Ovary (tissue), 9 donors: ENCODE results near the gene TAF8. TPM values are rescaled to one million over a fixed set of nuclear protein-coding genes. Genes with fewer than 3 reads are reported as not detected.

Source experiments
- DNase-seq, 5 donors: peaks; one replicate each; pipeline ENCODE4 v3.0.0-alpha.2; 2019 to 2020
- H3K27ac ChIP-seq, 2 donors: fragments of 200-600 bp; one replicate each; pipeline versions ENCODE4 v1.5.1 to v1.8.0; 2019 to 2022
- H3K27me3 ChIP-seq: fragments of 200-600 bp; one replicate; pipeline ENCODE4 v1.8.0; 2022
- H3K36me3 ChIP-seq: fragments of 200-600 bp; sonication (generic); one replicate; pipeline ENCODE4 v1.5.1; 2019
- H3K4me1 ChIP-seq: one replicate; pipeline ENCODE4 v1.8.1; 2013; ENCODE audit warnings: mild to moderate bottlenecking, moderate library complexity; ENCODE audit not compliant: insufficient read depth
- H3K4me3 ChIP-seq: fragments of 200-600 bp; sonication (generic); one replicate; pipeline ENCODE4 v1.5.1; 2017
- H3K9me3 ChIP-seq, 2 donors: fragments of 200-600 bp in 1 of 2; sonication (generic) in 1 of 2; one replicate each; pipeline versions ENCODE4 v1.5.1 to v1.8.1; 2013 to 2019; ENCODE audit warnings: mild to moderate bottlenecking in 1 of 2, moderate library complexity in 1 of 2
- EP300 ChIP-seq: sonication (generic); formaldehyde crosslinking; IDR thresholded peaks from one replicate; pipeline ENCODE4 v1.6.1; 2017; ENCODE audit warnings: antibody characterized with exemption
- POLR2A ChIP-seq: fragments of 450-650 bp; IDR thresholded peaks from one replicate; pipeline ENCODE4 v1.6.1; 2017; ENCODE audit warnings: antibody characterized with exemption, mild to moderate bottlenecking, moderate library complexity
- WGBS, 3 donors: extraction: QIAGEN DNeasy Blood & Tissue Kit in 1 of 3; methylation state at CpG; one replicate each; pipeline versions ENCODE4 v1.1.5 to v1.1.7; 2013 to 2017; 5-methylcytosine and 5-hydroxymethylcytosine counted together
- intact Hi-C, 4 donors: fragments of 100-400 bp; cut with DNase I; formaldehyde crosslinking; loops; one replicate each; pipeline versions ENCODE4 v1.11.0 to v1.15.1; 2022 to 2023
- polyA plus RNA-seq, 2 donors: library from polyadenylated mRNA; stranded (reverse); fragments of 200-250 nt in 1 of 2; fragments of 350-450 nt in 1 of 2; fragmentation: Illumina TruSeq in 1 of 2; extraction: RNeasy Lipid Tissue Mini Kit (QIAGEN cat#74804) in 1 of 2; gene quantifications; one replicate each; pipeline ENCODE4 v1.2.3, GENCODE V29; 2013 to 2014
- total RNA-seq, 7 donors: library from RNA; depleted of rRNA in 2 of 7; stranded (reverse); fragments of >200 nt in 2 of 7; fragmentation: NEBNext Ultra II Directional in 3 of 7; extraction: Animal tissue kit (Norgen Biotek cat#: 25700) in 3 of 7; gene quantifications; one replicate each; pipeline versions ENCODE4 v1.1.0 to v1.2.4, GENCODE V29; 2016 to 2023
- TF ChIP-seq, protein P1 (sequence below), 3 donors: fragments of 450-650 bp in 2 of 3; fragments of 200-600 bp in 1 of 3; IDR thresholded peaks; one replicate each; pipeline versions ENCODE4 v1.5.1 to v1.8.0; 2016 to 2022; ENCODE audit warnings: antibody characterized with exemption in 3 of 3, mild to moderate bottlenecking in 1 of 3
- donor health status: DM: no; HTN: no; CAD: no; lungs with moderate emphysema.
- donor health status: DM: no; HTN: no; CAD: no.
- donor health status: Bipolar disorder and iron deficiency.
- donor health status: DM: yes; HTN: yes; CAD: no.
- donor health status: DM: no; HTN: no; CAD: no.
- donor health status: DM: yes; HTN: yes; CAD: no.

Gene TAF8
- total and polyA plus RNA-seq, 9 donors, result 9.2 to 21.3 (median 12.9) TPM

DNA sequence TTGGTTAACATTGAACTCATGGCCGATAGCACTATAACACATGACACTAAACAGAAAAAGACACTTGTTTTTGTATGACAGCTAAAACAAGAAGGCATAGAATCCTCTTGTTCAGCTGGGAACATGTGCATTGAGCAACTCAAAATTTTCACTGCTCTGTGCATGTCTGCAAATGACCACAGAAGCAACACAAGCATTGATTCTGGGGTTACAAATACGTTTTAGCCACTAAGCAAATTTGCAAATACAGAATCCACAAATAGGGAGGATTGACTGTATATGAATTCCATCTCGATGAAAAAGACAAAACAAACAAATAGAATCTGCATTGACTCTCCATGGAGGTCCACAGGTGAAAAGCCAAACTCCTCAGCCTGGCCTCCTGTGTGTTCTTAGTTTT lies 60.4 kb downstream of the TAF8 start:
- H3K4me1 ChIP-seq, result no peaks in the 10 kb centered on the region
- no peaks in the 10 kb centered on the region for H3K36me3 ChIP-seq
- no peak for DNase-seq
- H3K27me3 ChIP-seq, result no peaks in the 10 kb centered on the region
- TF ChIP-seq EP300, result no peak
- TF ChIP-seq, protein P1, sequence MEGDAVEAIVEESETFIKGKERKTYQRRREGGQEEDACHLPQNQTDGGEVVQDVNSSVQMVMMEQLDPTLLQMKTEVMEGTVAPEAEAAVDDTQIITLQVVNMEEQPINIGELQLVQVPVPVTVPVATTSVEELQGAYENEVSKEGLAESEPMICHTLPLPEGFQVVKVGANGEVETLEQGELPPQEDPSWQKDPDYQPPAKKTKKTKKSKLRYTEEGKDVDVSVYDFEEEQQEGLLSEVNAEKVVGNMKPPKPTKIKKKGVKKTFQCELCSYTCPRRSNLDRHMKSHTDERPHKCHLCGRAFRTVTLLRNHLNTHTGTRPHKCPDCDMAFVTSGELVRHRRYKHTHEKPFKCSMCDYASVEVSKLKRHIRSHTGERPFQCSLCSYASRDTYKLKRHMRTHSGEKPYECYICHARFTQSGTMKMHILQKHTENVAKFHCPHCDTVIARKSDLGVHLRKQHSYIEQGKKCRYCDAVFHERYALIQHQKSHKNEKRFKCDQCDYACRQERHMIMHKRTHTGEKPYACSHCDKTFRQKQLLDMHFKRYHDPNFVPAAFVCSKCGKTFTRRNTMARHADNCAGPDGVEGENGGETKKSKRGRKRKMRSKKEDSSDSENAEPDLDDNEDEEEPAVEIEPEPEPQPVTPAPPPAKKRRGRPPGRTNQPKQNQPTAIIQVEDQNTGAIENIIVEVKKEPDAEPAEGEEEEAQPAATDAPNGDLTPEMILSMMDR (IDR thresholded peaks at IDR 0.05), result no peak
- no peak for TF ChIP-seq POLR2A
- H3K27ac ChIP-seq, result no peak overlapping the region
- H3K9me3 ChIP-seq, result no peaks in the 10 kb centered on the region
- no peak overlapping the region for H3K4me3 ChIP-seq
- 71 to 83% (median 76%) methylated on average over 3 of the region's 3 CpGs for WGBS, 3 donors
- intact Hi-C loops, result no loop called here

DNA sequence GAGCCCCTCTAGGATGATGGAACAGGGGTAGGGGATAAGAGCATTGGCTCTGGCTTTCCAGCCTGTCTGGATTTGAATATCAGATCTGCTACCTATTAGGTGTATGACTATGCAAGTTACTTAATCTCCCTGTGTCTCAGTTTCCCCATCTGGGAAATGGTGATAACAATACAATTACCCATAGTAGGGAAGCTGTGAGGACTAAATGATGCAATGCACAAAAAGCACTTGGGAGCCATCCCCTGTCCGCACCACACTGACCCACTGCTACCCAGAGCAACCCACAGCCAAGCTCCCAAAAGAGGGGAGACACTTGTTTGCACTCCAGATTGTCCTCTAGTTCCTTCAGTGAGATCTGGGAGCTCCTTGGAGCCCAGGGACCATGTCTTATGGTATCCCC lies 62.0 kb downstream of the TAF8 start:
- Histone ChIP-seq H3K27me3 (no peaks in the 10 kb centered on the region), H3K4me3 (no peak overlapping the region), H3K27ac (no peak overlapping the region), H3K36me3 (no peaks in the 10 kb centered on the region), H3K4me1 (no peaks in the 10 kb centered on the region), H3K9me3 (no peaks in the 10 kb centered on the region)
- TF ChIP-seq POLR2A, result no peak
- TF ChIP-seq, protein P1 (IDR thresholded peaks at IDR 0.05), result no peak
- no peak for TF ChIP-seq EP300
- WGBS, 3 donors, result 91 to 93% (median 92%) methylated on average over 1 of the region's 1 CpG
- intact Hi-C loops, result no loop called here
- no peak for DNase-seq

DNA sequence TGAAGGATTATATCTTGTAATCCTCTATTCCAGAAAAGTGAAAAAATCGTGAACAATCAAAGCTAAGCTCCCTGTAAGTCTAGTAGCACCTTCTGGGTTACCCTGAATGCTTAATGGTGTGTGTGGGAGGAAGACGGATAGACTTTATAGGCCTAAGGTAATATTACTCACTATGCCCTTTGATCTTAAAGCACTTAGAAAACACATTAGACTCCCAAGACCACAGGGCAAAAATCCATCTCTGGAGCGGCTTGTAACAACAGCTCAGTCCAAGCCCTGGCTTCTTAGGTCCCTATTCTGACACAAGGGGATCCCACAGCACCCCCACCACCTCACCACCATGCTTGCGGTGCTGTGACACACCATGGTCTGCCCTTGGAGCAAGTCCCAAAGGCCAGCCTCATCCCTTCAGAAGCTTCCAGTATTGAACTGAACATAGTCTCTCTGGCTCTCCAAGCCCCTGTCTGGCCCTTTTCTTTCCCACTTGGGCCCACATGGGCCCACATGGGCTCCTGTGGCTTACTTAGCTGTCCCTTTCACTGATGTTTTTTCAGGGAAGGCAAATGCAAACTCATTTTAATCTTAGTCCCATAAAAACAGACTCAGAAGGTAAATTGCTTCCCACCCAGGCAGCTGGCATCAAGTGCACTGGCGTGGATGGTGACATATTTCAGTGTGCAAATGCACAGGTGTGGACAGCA lies 63.8 kb downstream of the TAF8 start:
- Histone ChIP-seq H3K36me3 (no peaks in the 10 kb centered on the region), H3K4me3 (no peak overlapping the region), H3K27me3 (no peaks in the 10 kb centered on the region), H3K9me3 (no peaks in the 10 kb centered on the region), H3K27ac (no peak overlapping the region), H3K4me1 (no peaks in the 10 kb centered on the region)
- no peak for DNase-seq
- intact Hi-C loops, result no loop called here
- WGBS, 3 donors, result 82 to 85% (median 83%) methylated on average over 5 of the region's 5 CpGs
- TF ChIP-seq, protein P1 (IDR thresholded peaks at IDR 0.05), result no peak
- TF ChIP-seq POLR2A, result no peak

DNA sequence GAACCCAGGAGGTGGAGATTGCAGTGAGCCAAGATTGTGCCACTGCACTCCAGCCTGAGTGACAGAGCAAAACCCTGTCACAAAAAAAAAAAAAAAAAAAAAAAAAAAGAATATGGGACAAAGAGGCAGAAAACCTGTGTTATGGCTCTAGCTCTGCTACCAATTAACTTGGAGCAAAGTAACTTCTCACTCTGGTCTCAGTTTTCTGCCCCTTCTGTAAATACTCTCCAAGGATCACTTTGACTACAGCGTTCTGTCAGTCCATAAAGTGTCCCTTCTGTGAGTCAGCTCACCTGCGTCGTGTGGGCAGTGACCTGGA lies 67.5 kb downstream of the TAF8 start:
- TF ChIP-seq, protein P1 (IDR thresholded peaks at IDR 0.05), result no peak
- TF ChIP-seq POLR2A, result no peak
- no peak for TF ChIP-seq EP300
- 80 to 87% (median 80%) methylated on average over 3 of the region's 3 CpGs for WGBS, 3 donors
- intact Hi-C loops, result no loop called here
- no peak for DNase-seq
- Histone ChIP-seq H3K4me3 (no peak overlapping the region), H3K4me1 (no peaks in the 10 kb centered on the region), H3K9me3 (no peaks in the 10 kb centered on the region), H3K27ac (no peak overlapping the region), H3K36me3 (no peaks in the 10 kb centered on the region), H3K27me3 (no peaks in the 10 kb centered on the region)
